Spleen (tissue), 7 donors: Measurements from ENCODE around the gene CFB.

Experiments used
- POLR2A ChIP-seq, 3 donors: fragments of 450-650 bp; IDR thresholded peaks; one replicate each; pipeline ENCODE4 v1.5.1; 2017; ENCODE audit warnings: antibody characterized with exemption in 3 of 3, mild to moderate bottlenecking in 1 of 3
- TF ChIP-seq, protein P1 (sequence below), 11 experiments: fragments of 200-600 bp in 7 of 11; fragments of 450-650 bp in 4 of 11; sonication (generic) in 4 of 11; IDR thresholded peaks in 8 of 11; conservative IDR thresholded peaks in 3 of 11; 1 replicate in 7 of 11; 2 replicates in 4 of 11; pipeline versions ENCODE4 v1.4.0 to v1.8.0; 2016 to 2021; ENCODE audit warnings: antibody characterized with exemption in 11 of 11, inconsistent platforms in 4 of 11, mild to moderate bottlenecking in 1 of 11
- donor health status: DM: no; HTN: no; CAD: no; lungs with moderate emphysema.
- donor health status: DM: no; HTN: no; CAD: no.
- donor health status: DM: no; HTN: no; CAD: no.

DNA sequence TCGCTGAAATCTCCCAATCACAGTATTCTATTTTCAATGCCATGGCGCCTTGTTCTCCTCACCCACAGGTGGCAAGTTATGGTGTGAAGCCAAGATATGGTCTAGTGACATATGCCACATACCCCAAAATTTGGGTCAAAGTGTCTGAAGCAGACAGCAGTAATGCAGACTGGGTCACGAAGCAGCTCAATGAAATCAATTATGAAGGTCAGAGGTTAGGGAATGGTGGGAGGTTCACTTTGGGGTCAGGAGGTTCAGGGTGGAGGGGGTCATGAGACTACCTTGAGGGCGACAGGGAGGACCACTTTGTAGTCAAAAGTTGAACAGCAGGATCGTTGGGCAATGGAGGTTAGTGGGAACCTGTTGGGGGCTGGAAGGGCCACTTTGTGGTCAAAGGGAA lies 2.4 kb downstream of the CFB start:
- TF ChIP-seq, protein P1, sequence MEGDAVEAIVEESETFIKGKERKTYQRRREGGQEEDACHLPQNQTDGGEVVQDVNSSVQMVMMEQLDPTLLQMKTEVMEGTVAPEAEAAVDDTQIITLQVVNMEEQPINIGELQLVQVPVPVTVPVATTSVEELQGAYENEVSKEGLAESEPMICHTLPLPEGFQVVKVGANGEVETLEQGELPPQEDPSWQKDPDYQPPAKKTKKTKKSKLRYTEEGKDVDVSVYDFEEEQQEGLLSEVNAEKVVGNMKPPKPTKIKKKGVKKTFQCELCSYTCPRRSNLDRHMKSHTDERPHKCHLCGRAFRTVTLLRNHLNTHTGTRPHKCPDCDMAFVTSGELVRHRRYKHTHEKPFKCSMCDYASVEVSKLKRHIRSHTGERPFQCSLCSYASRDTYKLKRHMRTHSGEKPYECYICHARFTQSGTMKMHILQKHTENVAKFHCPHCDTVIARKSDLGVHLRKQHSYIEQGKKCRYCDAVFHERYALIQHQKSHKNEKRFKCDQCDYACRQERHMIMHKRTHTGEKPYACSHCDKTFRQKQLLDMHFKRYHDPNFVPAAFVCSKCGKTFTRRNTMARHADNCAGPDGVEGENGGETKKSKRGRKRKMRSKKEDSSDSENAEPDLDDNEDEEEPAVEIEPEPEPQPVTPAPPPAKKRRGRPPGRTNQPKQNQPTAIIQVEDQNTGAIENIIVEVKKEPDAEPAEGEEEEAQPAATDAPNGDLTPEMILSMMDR (IDR thresholded peaks at IDR 0.05 in 8 of 11, conservative IDR thresholded peaks at IDR 0.05 in 3 of 11) = no peak
- TF ChIP-seq POLR2A (IDR thresholded peaks at IDR 0.05) = no peak
